ENCODE data around the gene PLEKHM2.

Gene PLEKHM2

GRCh38 chr1:15751717-15752116 lies 67.6 kb downstream of the PLEKHM2 start:
- no peak for TF ChIP-seq MAX (IDR thresholded peaks at IDR 0.05)
- no peak for TF ChIP-seq CREB1 (IDR thresholded peaks at IDR 0.05; ENCODE audit: low read depth)
- no peak for TF ChIP-seq REST (IDR thresholded peaks at IDR 0.05; ENCODE audit: low read depth)
- no peak for TF ChIP-seq EP300 (IDR thresholded peaks at IDR 0.05; ENCODE audit: borderline replicate concordance)
- no peak for TF ChIP-seq FOXM1 (IDR thresholded peaks at IDR 0.05; ENCODE audit: borderline replicate concordance, low read depth)
- no peak for TF ChIP-seq ZBTB7A (IDR thresholded peaks at IDR 0.05; ENCODE audit: low read depth)
- TF ChIP-seq TEAD4 (IDR thresholded peaks at IDR 0.05): no peak
- no peak for TF ChIP-seq RAD21 (IDR thresholded peaks at IDR 0.05; ENCODE audit: low read depth)
- TF ChIP-seq NFIC (IDR thresholded peaks at IDR 0.05): no peak
- no peak for TF ChIP-seq EGR1 (IDR thresholded peaks at IDR 0.05)
- TF ChIP-seq CEBPB (IDR thresholded peaks at IDR 0.05): no peak
- TF ChIP-seq USF1 (IDR thresholded peaks at IDR 0.05): no peak
- TF ChIP-seq YY1 (IDR thresholded peaks at IDR 0.05; ENCODE audit: low read depth): no peak
- no peak for TF ChIP-seq TCF12 (IDR thresholded peaks at IDR 0.05; ENCODE audit: low read depth)
- TF ChIP-seq TAF1 (IDR thresholded peaks at IDR 0.05; ENCODE audit: low read depth): no peak

- no peak for TF ChIP-seq CEBPB (IDR thresholded peaks at IDR 0.05)
- no peak for TF ChIP-seq TCF12 (IDR thresholded peaks at IDR 0.05; ENCODE audit: low read depth)
- TF ChIP-seq FOXM1 (IDR thresholded peaks at IDR 0.05; ENCODE audit: borderline replicate concordance, low read depth): no peak
- no peak for TF ChIP-seq TEAD4 (IDR thresholded peaks at IDR 0.05)
- no peak for TF ChIP-seq NFIC (IDR thresholded peaks at IDR 0.05)
- TF ChIP-seq YY1 (IDR thresholded peaks at IDR 0.05; ENCODE audit: low read depth): no peak
- no peak for TF ChIP-seq ZBTB7A (IDR thresholded peaks at IDR 0.05; ENCODE audit: low read depth)
- TF ChIP-seq EP300 (IDR thresholded peaks at IDR 0.05; ENCODE audit: borderline replicate concordance): no peak
- TF ChIP-seq MAX (IDR thresholded peaks at IDR 0.05): no peak
- no peak for TF ChIP-seq REST (IDR thresholded peaks at IDR 0.05; ENCODE audit: low read depth)
- TF ChIP-seq TAF1 (IDR thresholded peaks at IDR 0.05; ENCODE audit: low read depth): no peak
These were observed 69.7 kb downstream of the PLEKHM2 start for GRCh38 chr1:15753776-15754175.

- TF ChIP-seq TAF1 (IDR thresholded peaks at IDR 0.05; ENCODE audit: low read depth): no peak
- TF ChIP-seq YY1 (IDR thresholded peaks at IDR 0.05; ENCODE audit: low read depth): no peak
- no peak for TF ChIP-seq FOXM1 (IDR thresholded peaks at IDR 0.05; ENCODE audit: borderline replicate concordance, low read depth)
These were observed 71.0 kb downstream of the PLEKHM2 start for GRCh38 chr1:15755021-15755645.

- TF ChIP-seq TEAD4 (IDR thresholded peaks at IDR 0.05) (no peak), EGR1 (IDR thresholded peaks at IDR 0.05) (no peak), TCF12 (IDR thresholded peaks at IDR 0.05; ENCODE audit: low read depth) (no peak), TAF1 (IDR thresholded peaks at IDR 0.05; ENCODE audit: low read depth) (no peak), EP300 (IDR thresholded peaks at IDR 0.05; ENCODE audit: borderline replicate concordance) (no peak), REST (IDR thresholded peaks at IDR 0.05; ENCODE audit: low read depth) (no peak), CREB1 (IDR thresholded peaks at IDR 0.05; ENCODE audit: low read depth) (no peak), CEBPB (IDR thresholded peaks at IDR 0.05) (no peak), ZBTB7A (IDR thresholded peaks at IDR 0.05; ENCODE audit: low read depth) (no peak), USF1 (IDR thresholded peaks at IDR 0.05) (no peak), NFIC (IDR thresholded peaks at IDR 0.05) (no peak)
These were observed 71.5 kb downstream of the PLEKHM2 start for GRCh38 chr1:15755646-15756040.
